Measurements from ENCODE around the gene PHOX2A. TPM values are rescaled to one million over a fixed set of nuclear protein-coding genes. Genes with fewer than 3 reads are reported as not detected.
"Not testable (repeated sequence)": the region's sequence is repeated elsewhere in the genome, so short reads cannot be mapped to it uniquely, and the experiment has no call there.

Gene PHOX2A
- total RNA-seq, 1 experiment from 2014 or later = not detected

DNA sequence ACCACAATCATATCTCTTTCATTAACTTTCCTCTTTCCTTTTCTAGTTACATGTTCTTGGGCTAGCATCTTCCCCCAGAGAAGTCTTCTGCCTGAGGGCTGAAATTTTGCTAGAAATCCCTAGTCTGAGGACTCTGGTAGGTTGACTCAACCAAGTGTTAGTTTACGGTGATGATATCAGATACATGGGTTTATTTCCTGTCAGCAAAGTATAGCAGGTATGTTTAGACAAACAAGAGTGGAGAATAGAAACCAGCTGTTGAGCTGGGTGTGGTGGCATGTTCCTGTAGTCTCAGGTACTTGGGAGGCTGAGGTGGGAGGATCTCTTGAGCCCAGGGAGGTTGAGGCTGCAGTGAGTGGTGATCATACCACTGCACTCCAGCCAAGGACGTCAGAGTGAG is 40.8 kb downstream of the PHOX2A start:
- peak in 1 of 2 experiments; percentile 3 for DNase-seq
- no peaks in the 10 kb centered on the region for H3K27me3 ChIP-seq (replicated peaks; ENCODE audit: control insufficient read depth, insufficient read depth, low read length)
- Mint-ChIP-seq H3K4me3 (ENCODE audit: unreplicated experiment) (no peak overlapping the region), H3K9me3 (ENCODE audit: unreplicated experiment) (no peaks in the 10 kb centered on the region), H3K4me1 (ENCODE audit: low read depth, unreplicated experiment) (peaks cover 10% of the 10 kb centered on the region), H3K27me3 (ENCODE audit: insufficient read depth, unreplicated experiment) (no peaks in the 10 kb centered on the region), H3K27ac (ENCODE audit: unreplicated experiment) (no peak overlapping the region), H3K36me3 (ENCODE audit: insufficient read depth, unreplicated experiment) (peaks cover 6% of the 10 kb centered on the region)
- intact Hi-C loops (cut with micrococcal nuclease; ENCODE audit: unreplicated experiment) = no loop called here
- no TSS peak for BruUV-seq (replicated peaks)
- peaks cover 5% of the 10 kb centered on the region; the same call in 1 of the 2 replicates for H3K4me1 ChIP-seq
- no peak overlapping the region for H3K4me3 ChIP-seq (ENCODE audit: low read depth, low read length)
- no peaks in the 10 kb centered on the region for H3K9me3 ChIP-seq
- CTCF ChIA-PET = interaction anchor here (0.6 to 0.7 kb wide), 2 partner anchors 19 to 231 kb away, joined by 4 to 5 read pairs; partner anchors contain the start of gene CLPB
- no peaks in the 10 kb centered on the region for H3K36me3 ChIP-seq (ENCODE audit: control insufficient read depth, insufficient read depth, low read length)
- TF ChIP-seq, protein P1, sequence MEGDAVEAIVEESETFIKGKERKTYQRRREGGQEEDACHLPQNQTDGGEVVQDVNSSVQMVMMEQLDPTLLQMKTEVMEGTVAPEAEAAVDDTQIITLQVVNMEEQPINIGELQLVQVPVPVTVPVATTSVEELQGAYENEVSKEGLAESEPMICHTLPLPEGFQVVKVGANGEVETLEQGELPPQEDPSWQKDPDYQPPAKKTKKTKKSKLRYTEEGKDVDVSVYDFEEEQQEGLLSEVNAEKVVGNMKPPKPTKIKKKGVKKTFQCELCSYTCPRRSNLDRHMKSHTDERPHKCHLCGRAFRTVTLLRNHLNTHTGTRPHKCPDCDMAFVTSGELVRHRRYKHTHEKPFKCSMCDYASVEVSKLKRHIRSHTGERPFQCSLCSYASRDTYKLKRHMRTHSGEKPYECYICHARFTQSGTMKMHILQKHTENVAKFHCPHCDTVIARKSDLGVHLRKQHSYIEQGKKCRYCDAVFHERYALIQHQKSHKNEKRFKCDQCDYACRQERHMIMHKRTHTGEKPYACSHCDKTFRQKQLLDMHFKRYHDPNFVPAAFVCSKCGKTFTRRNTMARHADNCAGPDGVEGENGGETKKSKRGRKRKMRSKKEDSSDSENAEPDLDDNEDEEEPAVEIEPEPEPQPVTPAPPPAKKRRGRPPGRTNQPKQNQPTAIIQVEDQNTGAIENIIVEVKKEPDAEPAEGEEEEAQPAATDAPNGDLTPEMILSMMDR (IDR thresholded peaks at IDR 0.05; ENCODE audit: insufficient read depth in 1 of 2, low read depth in 1 of 2, low read length in 1 of 2, severe bottlenecking in 1 of 2, unreplicated experiment in 1 of 2) = no peak
- POLR2A ChIA-PET = no interaction called here

DNA sequence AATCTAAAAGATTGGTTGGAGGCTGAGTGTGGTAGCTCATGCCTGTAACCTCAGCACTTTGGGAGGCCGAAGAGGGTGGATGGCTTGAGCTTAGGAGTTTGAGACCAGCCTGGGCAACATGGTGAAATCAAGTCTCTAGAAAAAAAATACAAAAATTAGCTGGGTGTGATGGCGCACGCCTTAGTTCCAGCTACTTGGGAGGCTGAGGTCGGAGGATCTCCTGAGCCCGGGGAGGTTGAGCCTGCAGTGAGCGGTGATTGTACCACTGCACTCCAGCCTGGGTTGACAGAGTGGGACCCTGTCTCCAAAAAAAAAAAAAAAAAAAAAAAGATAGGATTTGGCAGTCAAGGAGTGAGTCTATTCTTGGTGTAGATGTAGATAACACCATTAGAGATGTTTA is 41.4 kb downstream of the PHOX2A start:
- intact Hi-C loops (cut with micrococcal nuclease; ENCODE audit: unreplicated experiment) = no loop called here
- no peak overlapping the region for H3K4me3 Mint-ChIP-seq (ENCODE audit: unreplicated experiment)
- H3K9me3 Mint-ChIP-seq (ENCODE audit: unreplicated experiment) = no peaks in the 10 kb centered on the region
- peaks cover 5% of the 10 kb centered on the region; the same call in 1 of the 2 replicates for H3K4me1 ChIP-seq
- ChIA-PET CTCF (interaction anchor here (0.6 to 0.7 kb wide), 2 partner anchors 12 to 19 kb away, joined by 3 to 4 read pairs; no protein-coding TSS in a partner anchor), POLR2A (no interaction called here)
- DNase-seq = peak in 1 of 2 experiments; percentile 22
- H3K36me3 Mint-ChIP-seq (ENCODE audit: insufficient read depth, unreplicated experiment) = peaks cover 6% of the 10 kb centered on the region
- no peaks in the 10 kb centered on the region for H3K27me3 Mint-ChIP-seq (ENCODE audit: insufficient read depth, unreplicated experiment)
- no peak overlapping the region for H3K27ac Mint-ChIP-seq (ENCODE audit: unreplicated experiment)
- no TSS peak for BruUV-seq (replicated peaks)
- no peaks in the 10 kb centered on the region for H3K36me3 ChIP-seq (ENCODE audit: control insufficient read depth, insufficient read depth, low read length)
- TF ChIP-seq, protein P1 (IDR thresholded peaks at IDR 0.05; ENCODE audit: insufficient read depth in 1 of 2, low read depth in 1 of 2, low read length in 1 of 2, severe bottlenecking in 1 of 2, unreplicated experiment in 1 of 2) = no peak
- H3K4me3 ChIP-seq (ENCODE audit: low read depth, low read length) = no peak overlapping the region
- no peaks in the 10 kb centered on the region for H3K27me3 ChIP-seq (replicated peaks; ENCODE audit: control insufficient read depth, insufficient read depth, low read length)
- H3K9me3 ChIP-seq = no peaks in the 10 kb centered on the region
- H3K4me1 Mint-ChIP-seq (ENCODE audit: low read depth, unreplicated experiment) = peaks cover 10% of the 10 kb centered on the region

DNA sequence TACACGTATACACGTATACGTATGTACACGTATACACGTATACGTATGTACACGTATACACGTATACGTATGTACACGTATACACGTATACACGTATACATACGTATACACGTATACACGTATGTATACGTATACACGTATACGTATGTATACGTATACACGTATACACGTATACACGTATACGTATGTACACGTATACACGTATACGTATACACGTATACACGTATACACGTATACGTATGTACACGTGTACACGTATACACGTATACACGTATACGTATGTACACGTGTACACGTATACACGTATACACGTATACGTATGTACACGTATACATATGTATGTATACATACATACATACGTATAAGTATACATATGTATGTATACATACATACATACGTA is 42.5 kb downstream of the PHOX2A start:
- H3K9me3 Mint-ChIP-seq (ENCODE audit: unreplicated experiment); H3K27ac Mint-ChIP-seq (ENCODE audit: unreplicated experiment); POLR2A ChIA-PET; DNase-seq; intact Hi-C loops (cut with micrococcal nuclease; ENCODE audit: unreplicated experiment); H3K9me3 ChIP-seq; H3K27me3 ChIP-seq (replicated peaks; ENCODE audit: control insufficient read depth, insufficient read depth, low read length); CTCF ChIA-PET; H3K27me3 Mint-ChIP-seq (ENCODE audit: insufficient read depth, unreplicated experiment); H3K36me3 Mint-ChIP-seq (ENCODE audit: insufficient read depth, unreplicated experiment); H3K36me3 ChIP-seq (ENCODE audit: control insufficient read depth, insufficient read depth, low read length); H3K4me3 ChIP-seq (ENCODE audit: low read depth, low read length); BruUV-seq (replicated peaks); H3K4me1 ChIP-seq; H3K4me3 Mint-ChIP-seq (ENCODE audit: unreplicated experiment): not testable (repeated sequence)
- H3K4me1 Mint-ChIP-seq (ENCODE audit: low read depth, unreplicated experiment) = peaks cover 11% of the 10 kb centered on the region

Measured in Caco-2 (cell line).